Gastroesophageal sphincter (tissue), 3 donors: ENCODE data around the gene TNC.

Source experiments
- POLR2A ChIP-seq, 2 donors: fragments of 450-650 bp; IDR thresholded peaks; one replicate each; pipeline ENCODE4 v1.6.1; 2017; ENCODE audit warnings: antibody characterized with exemption in 2 of 2, mild to moderate bottlenecking in 2 of 2, moderate library complexity in 1 of 2
- POLR2AphosphoS5 ChIP-seq: sonication (generic); formaldehyde crosslinking; IDR thresholded peaks from one replicate; pipeline ENCODE4 v1.6.1; 2017; ENCODE audit warnings: antibody characterized with exemption
- TF ChIP-seq, protein P1 (sequence below), 4 experiments: fragments of 200-600 bp in 2 of 4; fragments of 450-650 bp in 2 of 4; sonication (generic) in 1 of 4; IDR thresholded peaks; one replicate each; pipeline ENCODE4 v1.5.1; 2017 to 2019; ENCODE audit warnings: antibody characterized with exemption in 4 of 4, mild to moderate bottlenecking in 2 of 4, moderate library complexity in 2 of 4

- TF ChIP-seq POLR2A (IDR thresholded peaks at IDR 0.05) (no peak), POLR2AphosphoS5 (no peak)
- TF ChIP-seq, protein P1, sequence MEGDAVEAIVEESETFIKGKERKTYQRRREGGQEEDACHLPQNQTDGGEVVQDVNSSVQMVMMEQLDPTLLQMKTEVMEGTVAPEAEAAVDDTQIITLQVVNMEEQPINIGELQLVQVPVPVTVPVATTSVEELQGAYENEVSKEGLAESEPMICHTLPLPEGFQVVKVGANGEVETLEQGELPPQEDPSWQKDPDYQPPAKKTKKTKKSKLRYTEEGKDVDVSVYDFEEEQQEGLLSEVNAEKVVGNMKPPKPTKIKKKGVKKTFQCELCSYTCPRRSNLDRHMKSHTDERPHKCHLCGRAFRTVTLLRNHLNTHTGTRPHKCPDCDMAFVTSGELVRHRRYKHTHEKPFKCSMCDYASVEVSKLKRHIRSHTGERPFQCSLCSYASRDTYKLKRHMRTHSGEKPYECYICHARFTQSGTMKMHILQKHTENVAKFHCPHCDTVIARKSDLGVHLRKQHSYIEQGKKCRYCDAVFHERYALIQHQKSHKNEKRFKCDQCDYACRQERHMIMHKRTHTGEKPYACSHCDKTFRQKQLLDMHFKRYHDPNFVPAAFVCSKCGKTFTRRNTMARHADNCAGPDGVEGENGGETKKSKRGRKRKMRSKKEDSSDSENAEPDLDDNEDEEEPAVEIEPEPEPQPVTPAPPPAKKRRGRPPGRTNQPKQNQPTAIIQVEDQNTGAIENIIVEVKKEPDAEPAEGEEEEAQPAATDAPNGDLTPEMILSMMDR (IDR thresholded peaks at IDR 0.05) = no peak
Measured at GRCh38 chr9:115014438-115014837, 103.5 kb downstream of the TNC start.
